ENCODE measurements around the gene CXCL5.

CXCL5 gene

GRCh38 chr4:73976716-73977115 lies 21.8 kb downstream of the CXCL5 start:
- TF ChIP-seq POLR2AphosphoS5 (IDR thresholded peaks at IDR 0.05; ENCODE audit: low read depth, low read length) (no peak), FOXP2 (optimal IDR thresholded peaks at IDR 0.05; ENCODE audit: borderline replicate concordance, extremely low read depth, extremely low read length, insufficient read depth) (no peak), REST (IDR thresholded peaks at IDR 0.05; ENCODE audit: insufficient read depth in 1 of 2, low read depth in 2 of 2, low read length in 2 of 2) (no peak), SIN3A (IDR thresholded peaks at IDR 0.05; ENCODE audit: borderline replicate concordance, insufficient read depth, low read length) (no peak), TAF1 (IDR thresholded peaks at IDR 0.05; ENCODE audit: borderline replicate concordance, insufficient read depth, low read length) (no peak)

- no peak for TF ChIP-seq REST (IDR thresholded peaks at IDR 0.05; ENCODE audit: insufficient read depth in 1 of 2, low read depth in 2 of 2, low read length in 2 of 2)
- no peak for TF ChIP-seq FOXP2 (optimal IDR thresholded peaks at IDR 0.05; ENCODE audit: borderline replicate concordance, extremely low read depth, extremely low read length, insufficient read depth)
These were observed 22.3 kb downstream of the CXCL5 start for GRCh38 chr4:73976217-73976616.

- TF ChIP-seq FOXP2 (optimal IDR thresholded peaks at IDR 0.05; ENCODE audit: borderline replicate concordance, extremely low read depth, extremely low read length, insufficient read depth), result no peak
- no peak for TF ChIP-seq SIN3A (IDR thresholded peaks at IDR 0.05; ENCODE audit: borderline replicate concordance, insufficient read depth, low read length)
- no peak for TF ChIP-seq POLR2AphosphoS5 (IDR thresholded peaks at IDR 0.05; ENCODE audit: low read depth, low read length)
- TF ChIP-seq TAF1 (IDR thresholded peaks at IDR 0.05; ENCODE audit: borderline replicate concordance, insufficient read depth, low read length), result no peak
- TF ChIP-seq REST (IDR thresholded peaks at IDR 0.05; ENCODE audit: insufficient read depth in 1 of 2, low read depth in 2 of 2, low read length in 2 of 2), result no peak
These were observed 24.1 kb downstream of the CXCL5 start for GRCh38 chr4:73974352-73974751.

- TF ChIP-seq REST (IDR thresholded peaks at IDR 0.05; ENCODE audit: insufficient read depth in 1 of 2, low read depth in 2 of 2, low read length in 2 of 2), result no peak
- no peak for TF ChIP-seq FOXP2 (optimal IDR thresholded peaks at IDR 0.05; ENCODE audit: borderline replicate concordance, extremely low read depth, extremely low read length, insufficient read depth)
- TF ChIP-seq SIN3A (IDR thresholded peaks at IDR 0.05; ENCODE audit: borderline replicate concordance, insufficient read depth, low read length), result no peak
- TF ChIP-seq POLR2AphosphoS5 (IDR thresholded peaks at IDR 0.05; ENCODE audit: low read depth, low read length), result no peak
- no peak for TF ChIP-seq TAF1 (IDR thresholded peaks at IDR 0.05; ENCODE audit: borderline replicate concordance, insufficient read depth, low read length)
These were observed 27.5 kb downstream of the CXCL5 start for GRCh38 chr4:73970945-73971344.

DNA sequence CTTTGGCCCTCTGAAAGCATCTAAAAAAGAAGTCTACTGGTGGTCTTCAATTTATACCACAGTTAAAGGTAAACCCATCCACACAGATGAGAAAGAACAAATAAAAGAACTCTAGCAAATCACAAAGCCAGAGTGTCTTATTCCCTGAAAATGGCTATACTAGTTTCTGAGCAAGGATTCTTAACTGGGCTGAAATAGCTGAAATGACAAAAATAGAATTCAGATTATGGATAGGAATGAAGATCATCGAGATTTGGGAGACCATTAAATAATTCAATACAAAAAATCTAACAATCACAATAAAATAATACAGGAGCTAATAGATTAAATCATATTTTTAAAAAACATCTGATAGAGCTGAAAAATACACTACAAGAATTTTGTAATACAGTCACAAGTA lies 28.5 kb downstream of the CXCL5 start:
- TF ChIP-seq REST (IDR thresholded peaks at IDR 0.05; ENCODE audit: insufficient read depth in 1 of 2, low read depth in 2 of 2, low read length in 2 of 2) (no peak), TAF1 (IDR thresholded peaks at IDR 0.05; ENCODE audit: borderline replicate concordance, insufficient read depth, low read length) (no peak), FOXP2 (optimal IDR thresholded peaks at IDR 0.05; ENCODE audit: borderline replicate concordance, extremely low read depth, extremely low read length, insufficient read depth) (no peak), POLR2AphosphoS5 (IDR thresholded peaks at IDR 0.05; ENCODE audit: low read depth, low read length) (no peak), SIN3A (IDR thresholded peaks at IDR 0.05; ENCODE audit: borderline replicate concordance, insufficient read depth, low read length) (no peak)
